K562 (cell line): ENCODE data around the gene ACBD3. TPM values are rescaled to one million over a fixed set of nuclear protein-coding genes. Genes with fewer than 3 reads are reported as not detected.

Source experiments
- DPF2 ChIP-seq: fragments of 450-650 bp; IDR thresholded peaks from 2 replicates; pipeline ENCODE4 v1.6.1; 2016
- ELF1 ChIP-seq: fragments of 200-800 bp; sonication (Bioruptor generic); IDR thresholded peaks from 2 replicates; pipeline ENCODE4 v1.6.1; 2016; ENCODE audit warnings: missing genetic modification characterization, missing compliant biosample characterization
- HEY1 ChIP-seq: fragments of 250-450 bp; sonication (Bioruptor Pico); IDR thresholded peaks from 2 replicates; pipeline ENCODE4 v1.5.0; 2020; ENCODE audit warnings: mild to moderate bottlenecking, moderate library complexity, borderline replicate concordance
- HNRNPLL ChIP-seq: fragments of 200-400 bp; formaldehyde crosslinking; IDR thresholded peaks from 2 replicates; pipeline ENCODE4 v1.6.1; 2017; ENCODE audit warnings: low read length, low read depth, mild to moderate bottlenecking; ENCODE audit not compliant: poor library complexity, severe bottlenecking
- KDM5B ChIP-seq: fragments of 200-600 bp; sonication (generic); IDR thresholded peaks from 2 replicates; pipeline ENCODE4 v1.6.1; 2012; ENCODE audit warnings: low read depth, mild to moderate bottlenecking, moderate library complexity, low read length, control low read depth, inconsistent platforms; ENCODE audit not compliant: insufficient replicate concordance
- NFE2 ChIP-seq: IDR thresholded peaks from 2 replicates; pipeline ENCODE4 v1.6.1; 2014; ENCODE audit warnings: antibody characterized with exemption, low read depth
- OTX1 ChIP-seq: fragments of 450-650 bp; formaldehyde crosslinking; IDR thresholded peaks from 2 replicates; pipeline ENCODE4 v1.4.0; 2022; ENCODE audit warnings: mild to moderate bottlenecking
- PCBP2 ChIP-seq: fragments of 200-400 bp; formaldehyde crosslinking; IDR thresholded peaks from 2 replicates; pipeline ENCODE4 v1.6.1; 2018; ENCODE audit warnings: low read length, low read depth, mild to moderate bottlenecking, moderate library complexity; ENCODE audit not compliant: poor library complexity, severe bottlenecking
- POLR2G ChIP-seq: fragments of 200-400 bp; formaldehyde crosslinking; IDR thresholded peaks from 2 replicates; pipeline ENCODE4 v1.6.1; 2017; ENCODE audit warnings: low read depth, mild to moderate bottlenecking, antibody characterized with exemption, low read length, moderate library complexity
- RBBP5 ChIP-seq: fragments of 200-600 bp; sonication (generic); IDR thresholded peaks from 2 replicates; pipeline ENCODE4 v1.6.1; 2012; ENCODE audit warnings: borderline replicate concordance, mild to moderate bottlenecking, low read length, control low read depth, inconsistent platforms; ENCODE audit not compliant: insufficient read depth, poor library complexity, severe bottlenecking
- SUPT5H ChIP-seq: fragments of 450-650 bp; IDR thresholded peaks from 2 replicates; pipeline ENCODE4 v1.6.1; 2016
- ZBED1 ChIP-seq: IDR thresholded peaks from 2 replicates; pipeline ENCODE4 v1.6.1; 2014
- ZNF134 ChIP-seq: fragments of 250-450 bp; sonication (Bioruptor Pico); conservative IDR thresholded peaks from 2 replicates; pipeline ENCODE4 v1.4.0; 2020
- ZNF146 ChIP-seq: IDR thresholded peaks from one replicate; pipeline ENCODE4 v1.6.1; 2018; ENCODE audit warnings: missing compliant biosample characterization; ENCODE audit not compliant: unreplicated experiment
- ZNF583 ChIP-seq: fragments of 250-450 bp; sonication (Bioruptor Pico); IDR thresholded peaks from 2 replicates; pipeline ENCODE4 v1.4.0; 2020
- ZNF780A ChIP-seq: fragments of 250-450 bp; sonication (Bioruptor Pico); IDR thresholded peaks from 2 replicates; pipeline ENCODE4 v1.5.0; 2021; ENCODE audit warnings: mild to moderate bottlenecking
- polyA plus RNA-seq, 8 experiments: library from polyadenylated mRNA; depleted of rRNA in 4 of 8; stranded (reverse) in 5 of 8; unstranded in 3 of 8; fragments of >200 nt; fragmentation: Nextera tagmentation in 2 of 8; fragmentation: Illumina TruSeq in 1 of 8; extraction: Ambion mirVana in 2 of 8; extraction: Trizol in 1 of 8; gene quantifications; 2 replicates each; pipeline versions ENCODE4 v1.2.1 to v1.2.3, GENCODE V29; 2011 to 2014; ENCODE audit warnings: inconsistent platforms in 1 of 8, missing spikeins in 1 of 8
- total RNA-seq, 7 experiments: library from RNA; depleted of rRNA in 6 of 7; stranded (reverse); fragments of >200 nt in 6 of 7; fragmentation: Illumina TruSeq in 2 of 7; extraction: Trizol in 2 of 7; gene quantifications; 2 replicates each; pipeline versions ENCODE4 v1.2.1 to v1.2.3, GENCODE V29; 2011 to 2021; ENCODE audit warnings: low replicate concordance in 1 of 7
- TF ChIP-seq, protein P1 (sequence below): sonication (generic); formaldehyde crosslinking; IDR thresholded peaks from 2 replicates; pipeline ENCODE4 v1.8.1; 2022; ENCODE audit warnings: missing genetic modification reagents
- TF ChIP-seq, protein P2 (sequence below): fragments of 250-450 bp; sonication (Bioruptor Pico); IDR thresholded peaks from 2 replicates; pipeline ENCODE4 v1.4.0; 2020; ENCODE audit warnings: borderline replicate concordance
- TF ChIP-seq, protein P3 (sequence below): sonication (generic); formaldehyde crosslinking; IDR thresholded peaks from 2 replicates; pipeline ENCODE4 v1.8.0; 2022; ENCODE audit warnings: missing genetic modification reagents, mild to moderate bottlenecking, borderline replicate concordance

ACBD3 gene
- total and polyA plus RNA-seq, 9 of the 15 experiments (the other 6 are each of a cell fraction or from before 2014, with no cell fraction given), result 11.1 to 36.7 (median 26.9) TPM

DNA sequence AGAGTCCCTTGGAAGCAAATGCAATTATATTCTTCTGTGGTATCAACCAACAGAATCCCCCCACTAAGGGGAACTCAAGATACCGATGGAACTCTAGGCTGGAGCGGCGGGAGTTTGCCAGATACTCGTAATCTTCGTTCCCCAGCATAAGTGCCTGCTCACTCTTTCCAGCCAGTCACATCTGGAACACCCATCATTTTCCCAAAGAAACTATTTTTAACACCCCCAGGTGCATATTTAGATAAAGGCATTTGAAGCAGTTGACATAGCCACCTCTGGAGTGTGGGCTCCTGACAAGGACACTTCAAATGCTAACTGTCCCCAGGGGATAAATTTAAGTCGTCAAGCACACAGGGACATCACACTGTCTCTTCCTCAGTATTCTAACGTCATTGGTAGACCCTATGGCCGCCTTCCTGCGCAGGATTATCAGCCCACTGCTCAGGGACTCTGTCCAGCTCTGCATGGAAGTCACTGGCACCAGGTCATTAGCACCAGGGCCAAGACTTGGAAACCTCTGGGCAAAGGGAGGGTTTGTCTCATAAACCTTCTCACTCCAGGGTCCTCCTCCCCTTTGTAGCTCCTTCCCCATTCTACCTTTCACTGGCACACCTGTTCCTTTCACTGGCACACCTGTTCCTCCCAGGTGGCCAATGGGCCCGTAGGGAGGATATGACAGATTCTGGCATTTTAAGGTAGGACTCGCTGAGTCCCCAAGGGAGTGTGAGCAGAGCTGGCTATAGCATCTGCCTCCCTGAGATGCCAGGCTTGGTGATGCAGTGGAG, 75.3 kb downstream of the ACBD3 start (continued):
- TF ChIP-seq PCBP2 (no peak), ZNF134 (CRISPR knock-in tag) (no peak), ZNF146 (CRISPR knock-in tag) (no peak), NFE2 (peak; percentile 80), ZNF780A (CRISPR knock-in tag) (no peak), KDM5B (no peak), HEY1 (CRISPR knock-in tag) (no peak; the same call in 1 of the 2 replicates), SUPT5H (no peak), POLR2G (no peak), OTX1 (CRISPR knock-in tag) (no peak), ELF1 (tag) (no peak), ZBED1 (peak; percentile 87; the same call in 1 of the 2 replicates), HNRNPLL (no peak), RBBP5 (no peak), DPF2 (peak; percentile 97), ZNF583 (CRISPR knock-in tag) (no peak)
- TF ChIP-seq, protein P1, sequence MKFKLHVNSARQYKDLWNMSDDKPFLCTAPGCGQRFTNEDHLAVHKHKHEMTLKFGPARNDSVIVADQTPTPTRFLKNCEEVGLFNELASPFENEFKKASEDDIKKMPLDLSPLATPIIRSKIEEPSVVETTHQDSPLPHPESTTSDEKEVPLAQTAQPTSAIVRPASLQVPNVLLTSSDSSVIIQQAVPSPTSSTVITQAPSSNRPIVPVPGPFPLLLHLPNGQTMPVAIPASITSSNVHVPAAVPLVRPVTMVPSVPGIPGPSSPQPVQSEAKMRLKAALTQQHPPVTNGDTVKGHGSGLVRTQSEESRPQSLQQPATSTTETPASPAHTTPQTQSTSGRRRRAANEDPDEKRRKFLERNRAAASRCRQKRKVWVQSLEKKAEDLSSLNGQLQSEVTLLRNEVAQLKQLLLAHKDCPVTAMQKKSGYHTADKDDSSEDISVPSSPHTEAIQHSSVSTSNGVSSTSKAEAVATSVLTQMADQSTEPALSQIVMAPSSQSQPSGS, result no peak
- TF ChIP-seq, protein P2, sequence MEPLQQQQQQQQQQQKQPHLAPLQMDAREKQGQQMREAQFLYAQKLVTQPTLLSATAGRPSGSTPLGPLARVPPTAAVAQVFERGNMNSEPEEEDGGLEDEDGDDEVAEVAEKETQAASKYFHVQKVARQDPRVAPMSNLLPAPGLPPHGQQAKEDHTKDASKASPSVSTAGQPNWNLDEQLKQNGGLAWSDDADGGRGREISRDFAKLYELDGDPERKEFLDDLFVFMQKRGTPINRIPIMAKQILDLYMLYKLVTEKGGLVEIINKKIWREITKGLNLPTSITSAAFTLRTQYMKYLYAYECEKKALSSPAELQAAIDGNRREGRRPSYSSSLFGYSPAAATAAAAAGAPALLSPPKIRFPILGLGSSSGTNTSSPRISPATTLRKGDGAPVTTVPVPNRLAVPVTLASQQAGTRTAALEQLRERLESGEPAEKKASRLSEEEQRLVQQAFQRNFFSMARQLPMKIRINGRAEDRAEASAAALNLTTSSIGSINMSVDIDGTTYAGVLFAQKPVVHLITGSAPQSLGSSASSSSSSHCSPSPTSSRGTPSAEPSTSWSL (CRISPR knock-in tag), result no peak
- TF ChIP-seq, protein P3, sequence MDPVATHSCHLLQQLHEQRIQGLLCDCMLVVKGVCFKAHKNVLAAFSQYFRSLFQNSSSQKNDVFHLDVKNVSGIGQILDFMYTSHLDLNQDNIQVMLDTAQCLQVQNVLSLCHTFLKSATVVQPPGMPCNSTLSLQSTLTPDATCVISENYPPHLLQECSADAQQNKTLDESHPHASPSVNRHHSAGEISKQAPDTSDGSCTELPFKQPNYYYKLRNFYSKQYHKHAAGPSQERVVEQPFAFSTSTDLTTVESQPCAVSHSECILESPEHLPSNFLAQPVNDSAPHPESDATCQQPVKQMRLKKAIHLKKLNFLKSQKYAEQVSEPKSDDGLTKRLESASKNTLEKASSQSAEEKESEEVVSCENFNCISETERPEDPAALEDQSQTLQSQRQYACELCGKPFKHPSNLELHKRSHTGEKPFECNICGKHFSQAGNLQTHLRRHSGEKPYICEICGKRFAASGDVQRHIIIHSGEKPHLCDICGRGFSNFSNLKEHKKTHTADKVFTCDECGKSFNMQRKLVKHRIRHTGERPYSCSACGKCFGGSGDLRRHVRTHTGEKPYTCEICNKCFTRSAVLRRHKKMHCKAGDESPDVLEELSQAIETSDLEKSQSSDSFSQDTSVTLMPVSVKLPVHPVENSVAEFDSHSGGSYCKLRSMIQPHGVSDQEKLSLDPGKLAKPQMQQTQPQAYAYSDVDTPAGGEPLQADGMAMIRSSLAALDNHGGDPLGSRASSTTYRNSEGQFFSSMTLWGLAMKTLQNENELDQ (CRISPR knock-in tag), result no peak
